LNCAP (cell line): ENCODE results near the gene ARHGEF37.

Source experiments
- TF ChIP-seq, protein P1 (sequence below): fragments of 450-650 bp; IDR thresholded peaks from 2 replicates; pipeline ENCODE4 v1.5.1; 2017; ENCODE audit warnings: mild to moderate bottlenecking

ARHGEF37 gene

DNA sequence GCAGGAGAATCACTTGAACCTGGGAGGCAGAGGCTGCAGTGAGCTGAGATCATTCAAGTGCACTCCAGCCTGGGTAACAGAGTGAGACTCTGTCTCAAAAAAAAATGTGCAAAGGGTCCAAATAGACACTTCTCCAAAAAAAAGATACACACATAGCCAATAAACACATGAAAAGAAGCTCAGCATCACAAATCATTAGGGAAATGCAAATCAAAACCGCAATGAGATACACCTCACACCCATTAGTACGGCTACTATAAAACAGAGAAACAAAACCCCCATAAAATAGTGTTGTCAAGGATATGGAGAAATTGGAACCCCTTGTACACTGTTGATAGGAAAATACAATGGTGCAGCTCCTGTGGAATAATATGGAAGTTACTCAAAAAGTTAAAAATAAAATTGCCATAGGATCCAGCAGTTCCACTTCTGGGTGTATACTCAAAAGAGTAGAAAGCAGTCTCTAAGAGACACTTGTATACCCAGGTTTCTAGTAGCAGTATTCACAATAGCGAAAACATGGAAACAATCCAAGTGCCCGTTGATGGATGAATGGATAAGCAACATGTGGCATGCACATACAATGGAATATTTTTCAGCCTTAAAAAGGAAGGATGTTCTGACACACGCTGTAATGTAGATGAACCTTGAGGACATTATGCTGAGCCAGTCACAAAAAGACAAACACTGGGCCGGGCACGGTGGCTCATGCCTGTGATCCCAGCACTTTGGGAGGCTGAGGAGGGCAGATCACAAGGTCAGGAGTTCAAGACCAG is 91.6 kb downstream of the ARHGEF37 start:
- TF ChIP-seq, protein P1, sequence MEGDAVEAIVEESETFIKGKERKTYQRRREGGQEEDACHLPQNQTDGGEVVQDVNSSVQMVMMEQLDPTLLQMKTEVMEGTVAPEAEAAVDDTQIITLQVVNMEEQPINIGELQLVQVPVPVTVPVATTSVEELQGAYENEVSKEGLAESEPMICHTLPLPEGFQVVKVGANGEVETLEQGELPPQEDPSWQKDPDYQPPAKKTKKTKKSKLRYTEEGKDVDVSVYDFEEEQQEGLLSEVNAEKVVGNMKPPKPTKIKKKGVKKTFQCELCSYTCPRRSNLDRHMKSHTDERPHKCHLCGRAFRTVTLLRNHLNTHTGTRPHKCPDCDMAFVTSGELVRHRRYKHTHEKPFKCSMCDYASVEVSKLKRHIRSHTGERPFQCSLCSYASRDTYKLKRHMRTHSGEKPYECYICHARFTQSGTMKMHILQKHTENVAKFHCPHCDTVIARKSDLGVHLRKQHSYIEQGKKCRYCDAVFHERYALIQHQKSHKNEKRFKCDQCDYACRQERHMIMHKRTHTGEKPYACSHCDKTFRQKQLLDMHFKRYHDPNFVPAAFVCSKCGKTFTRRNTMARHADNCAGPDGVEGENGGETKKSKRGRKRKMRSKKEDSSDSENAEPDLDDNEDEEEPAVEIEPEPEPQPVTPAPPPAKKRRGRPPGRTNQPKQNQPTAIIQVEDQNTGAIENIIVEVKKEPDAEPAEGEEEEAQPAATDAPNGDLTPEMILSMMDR: no peak

DNA sequence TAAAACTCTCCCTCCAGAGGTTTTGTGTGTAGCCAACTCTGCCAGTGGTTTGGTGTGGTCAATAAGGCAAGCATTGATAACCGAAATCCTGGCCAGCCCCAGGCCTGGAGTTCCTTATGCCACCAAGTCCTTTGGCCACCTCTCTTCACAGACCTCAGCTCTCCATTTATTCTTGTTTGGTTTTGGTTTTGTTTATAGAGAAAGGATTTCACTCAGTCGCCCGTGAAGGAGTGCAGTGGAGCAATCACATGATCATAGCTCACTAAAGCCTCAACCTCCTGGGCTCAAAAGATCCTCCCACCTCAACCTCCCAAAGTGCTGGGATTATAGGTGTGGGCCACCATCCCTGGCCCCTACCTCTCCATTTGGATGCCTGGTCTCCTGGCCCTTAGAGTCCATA is 93.4 kb downstream of the ARHGEF37 start:
- TF ChIP-seq, protein P1: no peak

DNA sequence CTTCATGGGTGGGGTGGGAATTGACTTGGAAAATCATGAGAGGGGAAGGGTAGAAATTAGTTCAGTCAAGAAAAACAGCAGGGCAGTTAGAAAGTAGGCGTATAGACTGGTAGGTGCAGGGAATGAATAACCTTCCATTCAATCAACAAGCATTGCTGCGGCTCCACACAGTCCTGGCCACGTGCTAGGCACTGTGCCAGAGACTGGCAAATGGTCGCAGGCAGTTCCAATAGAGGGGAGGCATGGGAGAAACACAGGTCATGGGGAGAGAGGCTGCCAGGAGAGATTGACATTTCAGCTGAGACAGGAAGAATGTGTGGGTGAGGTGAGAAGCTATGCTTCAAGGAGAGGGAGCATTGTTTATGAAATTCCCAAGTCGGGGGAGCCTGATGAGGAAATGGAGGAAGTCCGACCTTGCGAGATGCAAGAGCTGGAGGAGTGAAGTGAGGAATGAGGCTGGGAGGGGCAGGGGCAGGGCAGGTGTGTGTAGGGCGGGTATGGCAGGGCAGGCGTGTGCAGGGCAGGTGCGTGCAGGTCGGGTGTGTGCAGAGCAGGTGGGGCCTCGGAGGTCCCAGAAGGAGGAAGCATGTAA is 94.4 kb downstream of the ARHGEF37 start:
- TF ChIP-seq, protein P1: no peak

DNA sequence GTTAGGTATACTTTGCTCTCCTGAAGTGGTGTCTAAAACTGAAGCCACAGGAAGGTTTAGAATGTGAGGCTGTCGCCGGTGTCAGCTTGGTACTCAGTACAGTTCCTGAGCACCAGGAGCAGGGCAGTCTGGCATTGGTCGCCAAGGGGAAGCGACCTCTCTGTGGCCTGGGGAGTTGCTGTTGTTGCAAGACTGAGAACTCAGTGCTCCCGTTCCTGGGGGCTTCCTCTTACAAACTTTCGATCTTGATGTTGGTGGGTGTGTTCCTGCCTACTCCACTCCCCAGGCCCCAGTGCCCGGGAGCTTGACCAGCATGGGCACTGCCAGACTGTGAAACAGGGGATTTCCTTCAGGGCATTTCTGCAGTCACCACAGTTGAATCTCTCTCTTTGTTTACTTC is 96.4 kb downstream of the ARHGEF37 start:
- TF ChIP-seq, protein P1: no peak

DNA sequence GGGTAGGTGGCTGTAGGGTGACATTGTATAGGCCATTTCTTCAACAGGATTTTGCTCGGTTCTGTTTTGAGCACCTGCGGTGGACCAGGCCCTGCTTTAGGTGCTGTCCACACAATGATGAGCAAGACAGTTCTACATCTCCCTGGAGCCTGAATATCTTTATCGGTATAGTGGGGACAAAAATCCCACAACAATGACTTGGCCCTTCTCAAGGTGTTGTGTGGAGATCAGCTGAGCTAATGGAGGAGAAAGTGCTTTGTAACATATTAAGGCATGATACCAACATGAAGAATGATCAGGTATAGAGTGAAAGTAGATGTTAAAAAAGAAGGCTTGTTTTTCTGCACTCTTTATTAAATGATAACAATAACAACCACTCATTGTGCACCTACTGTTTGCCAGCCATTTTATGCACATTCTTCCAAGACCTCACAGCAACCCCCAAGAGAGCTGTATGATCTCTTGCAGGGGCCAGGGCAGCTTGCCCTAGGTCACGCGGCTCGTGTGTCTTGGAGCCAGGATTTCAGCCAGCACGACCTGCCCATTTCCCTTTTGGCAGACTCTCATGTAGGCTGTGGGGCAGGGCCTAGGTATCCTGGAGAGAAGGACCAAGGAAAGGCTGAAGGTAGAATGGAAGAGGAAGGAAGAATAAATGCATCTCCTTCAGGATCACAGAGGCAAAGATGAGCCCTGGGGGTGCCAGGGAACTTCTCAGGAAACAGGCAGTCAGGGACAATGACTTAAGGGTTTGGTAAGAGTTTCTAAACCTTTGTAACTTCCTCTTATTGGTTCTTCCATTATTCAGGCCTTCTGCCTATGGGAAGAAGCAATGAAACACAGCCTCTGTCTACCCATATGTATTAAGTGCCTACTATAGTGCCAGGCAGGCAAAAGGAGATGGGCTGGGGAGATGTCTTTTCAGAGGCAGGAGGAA is 98.8 kb downstream of the ARHGEF37 start:
- TF ChIP-seq, protein P1: no peak

DNA sequence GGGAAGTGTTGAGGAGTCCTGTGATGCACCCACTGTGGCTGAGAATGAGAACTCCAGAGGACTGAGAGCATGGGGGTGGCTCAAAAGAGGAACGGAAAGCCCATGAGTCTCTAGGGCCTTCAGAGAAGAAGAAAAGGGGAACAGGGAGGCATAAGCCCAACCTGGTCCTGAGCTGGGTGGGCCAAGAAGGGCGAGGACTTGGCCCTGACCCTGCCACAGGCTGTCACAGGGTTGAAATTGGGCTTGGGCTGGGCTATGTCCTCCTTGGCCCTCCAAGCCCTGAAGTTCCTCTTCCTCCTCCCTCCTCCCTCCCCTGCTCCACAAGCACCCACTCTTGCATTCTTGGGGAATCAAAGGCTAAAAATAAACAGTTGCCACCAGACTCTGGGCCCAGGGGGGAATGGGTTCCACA is 99.5 kb downstream of the ARHGEF37 start:
- TF ChIP-seq, protein P1: no peak

DNA sequence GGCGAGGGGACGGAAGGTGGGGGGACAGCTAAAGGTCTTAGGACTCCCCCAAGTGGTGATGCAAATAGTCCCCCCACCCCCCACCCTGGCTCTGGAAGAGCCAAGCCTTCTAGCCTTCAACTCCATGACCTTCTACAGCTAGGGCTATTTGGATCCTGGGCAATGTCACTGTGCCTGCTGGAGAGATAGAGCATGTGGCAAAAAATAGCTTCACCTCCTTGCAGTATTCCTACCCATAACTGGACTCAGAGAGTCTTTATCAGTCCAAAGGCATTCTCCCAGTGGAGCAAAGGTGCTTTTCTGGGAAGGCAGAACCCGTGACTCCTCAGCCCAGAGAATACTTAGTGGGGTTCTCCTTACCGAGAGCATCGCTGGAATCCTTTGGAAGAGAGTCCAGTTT is 100.0 kb downstream of the ARHGEF37 start:
- TF ChIP-seq, protein P1: no peak
